RPMI7951 (cell line): ENCODE results near the gene SYNGR4. TPM values are rescaled to one million over a fixed set of nuclear protein-coding genes. Genes with fewer than 3 reads are reported as not detected.
"Not testable (repeated sequence)": the region's sequence is repeated elsewhere in the genome, so short reads cannot be mapped to it uniquely, and the experiment has no call there.

Experiments used
- DNase-seq: peaks from one replicate; pipeline ENCODE4 v3.0.0-alpha.2; 2012; ENCODE audit warnings: low read depth
- total RNA-seq: library from RNA; depleted of rRNA; stranded (reverse); fragments of >200 nt; shearing (Covaris generic); gene quantifications from 2 replicates; pipeline ENCODE4 v1.2.3, GENCODE V29; 2014; rRNA removed

The SYNGR4 gene
- total RNA-seq = not detected in 2 replicates

DNA sequence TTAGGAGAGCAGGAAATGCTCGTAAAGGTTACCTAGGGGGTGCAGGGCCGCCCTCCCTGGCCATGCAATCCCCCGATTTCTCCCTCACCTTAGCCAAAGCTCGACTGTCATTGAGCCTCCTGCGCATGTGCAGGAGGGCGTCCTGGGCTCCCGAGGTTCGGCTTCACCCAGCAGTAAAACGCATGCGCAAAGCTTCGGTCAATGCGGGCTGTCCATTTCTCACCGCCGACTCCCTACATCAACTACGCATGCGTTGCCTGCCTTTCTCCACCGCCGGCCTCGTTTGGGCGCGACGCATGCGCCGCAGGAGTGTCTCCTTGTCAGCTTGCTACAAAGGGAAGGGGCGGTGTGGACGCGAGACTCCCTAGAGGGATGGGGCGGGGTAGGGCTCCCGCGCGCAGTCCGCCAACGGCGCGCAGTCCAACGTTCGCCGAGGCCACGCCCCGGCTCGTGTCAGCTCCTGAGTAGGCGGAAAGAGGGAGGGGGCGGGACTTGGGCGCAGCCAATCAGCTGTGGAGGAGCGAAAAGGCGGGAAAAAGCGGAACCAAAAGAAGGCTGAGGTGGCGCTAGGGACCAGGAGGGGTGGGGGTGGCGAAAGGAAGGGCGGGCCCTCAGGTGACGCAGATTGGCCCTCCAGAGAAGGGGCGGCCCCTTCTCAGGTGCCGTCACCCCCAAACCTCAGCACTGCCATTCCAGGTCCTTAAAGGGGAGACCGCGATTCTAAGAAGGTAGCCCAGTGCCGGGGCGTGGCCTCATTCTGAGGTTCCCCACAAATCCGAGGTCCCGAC, at the start of gene SYNGR4, which contains the start of gene TMEM143:
Gene SYNGR4, plus strand, starts transcription at position 558 of the 788 bp plus-strand sequence. CDS start 1,476 bp downstream, outside the sequence.
Gene TMEM143, minus strand, starts transcription at position 131 of the 788 bp plus-strand sequence. Its CDS starts 20 bp downstream, at position 111.
- peak; percentile 99 for DNase-seq

- no peak for DNase-seq
Observed at GRCh38 chr19:48315712-48316111, 48.5 kb upstream of the SYNGR4 start.

DNA sequence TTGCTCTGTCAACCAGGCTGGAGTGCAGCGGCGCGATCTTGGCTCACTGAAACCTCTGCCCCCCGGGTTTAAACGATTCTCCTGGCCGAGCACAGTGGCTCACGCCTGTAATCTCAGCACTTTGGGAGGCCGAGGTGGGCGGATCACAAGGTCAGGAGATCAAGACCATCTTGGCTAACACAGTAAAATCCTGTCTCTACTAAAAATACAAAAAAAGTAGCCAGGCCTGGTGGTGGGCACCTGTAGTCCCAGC, 46.5 kb upstream of the SYNGR4 start:
- DNase-seq = not testable (repeated sequence)

- DNase-seq = no peak
Observed at GRCh38 chr19:48318286-48318987, 45.7 kb upstream of the SYNGR4 start.

GRCh38 chr19:48319647-48320541, 44.3 kb upstream of the SYNGR4 start:
- peak; percentile 75 for DNase-seq

DNA sequence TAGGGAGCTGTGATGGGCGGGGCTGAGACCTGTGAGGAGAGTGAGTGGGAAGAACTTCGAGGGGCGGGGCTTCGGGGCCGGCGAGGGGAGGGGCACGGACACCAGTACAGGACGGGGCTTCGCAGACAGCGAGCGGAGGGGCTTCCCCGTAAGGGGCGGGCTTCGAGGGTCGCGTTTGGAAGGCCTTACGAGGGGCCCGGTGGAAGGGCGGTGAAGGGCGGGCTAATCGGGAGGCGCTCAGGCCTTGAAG, 42.9 kb upstream of the SYNGR4 start:
- peak; percentile 90 for DNase-seq

DNA sequence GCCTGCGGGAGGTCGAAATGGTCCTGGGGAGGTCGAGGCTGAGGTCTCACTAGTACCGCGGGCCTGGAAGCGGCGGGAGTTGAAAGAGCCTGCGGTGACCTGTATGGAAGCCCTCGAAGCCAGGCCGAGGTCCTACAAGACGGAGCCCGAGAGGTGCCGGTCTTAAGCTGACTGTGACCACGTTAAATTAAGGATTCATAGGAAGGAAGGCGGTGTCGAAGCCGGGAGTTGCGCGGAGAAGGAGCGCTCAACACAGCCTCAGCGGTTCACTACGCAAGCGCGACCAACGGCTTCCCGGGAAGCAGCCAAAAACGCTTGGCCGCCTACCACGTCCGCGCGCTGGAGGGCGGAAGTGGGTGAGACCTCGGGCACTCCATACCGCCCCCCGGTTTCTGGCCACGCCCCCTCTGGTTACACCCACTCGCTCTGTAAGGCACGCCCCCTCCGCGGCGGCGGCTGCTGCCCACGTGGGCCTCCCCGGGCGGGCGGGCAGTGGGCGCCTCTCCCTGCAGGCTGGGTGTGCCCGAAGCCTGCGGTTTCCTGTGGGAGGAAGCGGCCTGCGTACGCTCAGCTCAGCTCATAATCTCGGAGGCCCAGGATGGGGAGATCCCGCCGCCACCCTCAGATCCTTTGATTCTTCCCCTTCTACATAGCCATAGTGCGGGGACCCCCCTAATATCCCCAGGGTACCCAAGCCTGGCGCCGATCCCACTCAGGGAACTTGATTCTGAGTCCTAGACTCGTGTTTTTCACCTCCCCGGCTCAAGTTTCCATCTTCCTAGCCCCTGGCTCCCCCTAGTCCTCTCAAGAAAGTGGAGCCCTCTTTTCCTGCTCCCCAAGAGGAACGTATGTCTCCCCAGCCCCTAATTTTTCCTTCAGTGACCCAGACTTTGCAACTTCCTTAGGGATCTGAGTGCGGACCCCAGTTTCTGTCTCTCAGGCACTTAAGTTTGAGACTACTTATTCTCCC, 42.3 kb upstream of the SYNGR4 start:
- DNase-seq = peak; percentile 98

DNA sequence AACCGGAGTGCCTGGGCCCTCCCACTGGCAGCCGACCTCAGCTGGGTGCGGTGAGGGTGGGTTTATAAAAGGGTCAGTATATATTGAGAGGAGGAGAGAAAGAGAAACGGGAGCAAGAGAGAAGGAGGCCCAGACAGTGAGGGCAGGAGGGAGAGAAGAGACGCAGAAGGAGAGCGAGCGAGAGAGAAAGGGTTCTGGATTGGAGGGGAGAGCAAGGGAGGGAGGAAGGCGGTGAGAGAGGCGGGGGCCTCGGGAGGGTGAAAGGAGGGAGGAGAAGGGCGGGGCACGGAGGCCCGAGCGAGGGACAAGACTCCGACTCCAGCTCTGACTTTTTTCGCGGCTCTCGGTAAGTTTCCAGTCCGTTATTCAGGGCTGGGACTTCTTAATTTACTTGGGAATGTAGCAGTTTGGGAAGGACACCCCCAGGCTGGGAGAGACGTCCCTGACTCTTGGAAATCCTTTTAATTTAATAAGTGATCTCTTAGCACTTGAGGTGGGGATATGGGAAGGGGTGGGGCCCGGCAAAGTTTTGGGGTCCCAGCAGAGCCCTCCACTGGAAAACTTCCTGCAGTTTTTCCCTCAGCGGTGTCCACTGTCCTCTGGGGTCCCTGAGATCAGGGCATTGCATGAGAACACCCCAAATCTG, 38.8 kb upstream of the SYNGR4 start, which contains the start of gene EMP3:
Gene EMP3, plus strand, starts transcription at position 288 of the 646 bp plus-strand sequence. CDS start 1,293 bp downstream, outside the sequence.
- peak; percentile 96 for DNase-seq

- DNase-seq = peak; percentile 52
Observed at GRCh38 chr19:48329167-48329891, 34.8 kb upstream of the SYNGR4 start.

DNA sequence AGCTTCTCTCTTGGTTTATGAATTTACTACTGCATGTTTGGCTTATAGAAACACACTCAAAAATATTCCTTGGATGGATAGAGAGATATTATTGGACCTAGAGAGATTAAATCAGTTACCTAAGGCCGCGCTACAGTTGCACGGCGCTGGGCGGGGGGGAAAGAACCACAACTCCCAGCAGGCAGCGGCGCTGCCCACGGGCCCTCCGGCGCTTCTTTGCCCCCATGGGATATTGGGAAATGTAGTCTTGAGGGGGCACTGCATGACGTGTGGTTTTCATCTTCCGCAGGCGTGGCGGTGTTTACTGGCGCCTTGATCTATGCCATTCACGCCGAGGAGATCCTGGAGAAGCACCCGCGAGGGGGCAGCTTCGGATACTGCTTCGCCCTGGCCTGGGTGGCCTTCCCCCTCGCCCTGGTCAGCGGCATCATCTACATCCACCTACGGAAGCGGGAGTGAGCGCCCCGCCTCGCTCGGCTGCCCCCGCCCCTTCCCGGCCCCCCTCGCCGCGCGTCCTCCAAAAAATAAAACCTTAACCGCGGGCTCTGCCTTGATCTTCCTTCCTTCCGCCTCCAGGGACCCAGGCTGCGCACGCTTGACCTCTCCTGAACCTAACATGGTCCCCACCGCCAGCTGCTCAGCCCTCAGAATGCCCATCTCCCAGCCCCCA, 34.0 kb upstream of the SYNGR4 start:
- DNase-seq = no peak

DNA sequence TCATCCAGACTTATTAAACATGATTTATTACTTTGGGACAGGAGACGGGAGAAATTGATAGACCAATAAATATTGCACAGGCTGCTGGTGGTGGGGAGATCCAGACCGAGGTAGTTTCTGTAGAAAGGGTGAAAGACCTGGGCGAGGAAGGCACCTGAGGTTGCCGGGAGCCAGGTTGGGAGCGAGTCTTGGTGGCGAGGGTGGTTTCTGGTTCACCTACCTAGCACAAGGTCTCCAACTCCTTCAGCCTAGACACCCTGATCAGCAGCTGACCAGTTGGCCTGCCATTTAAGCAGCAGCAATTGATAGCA, 31.9 kb upstream of the SYNGR4 start:
- no peak for DNase-seq

- DNase-seq = peak; percentile 98
Observed at GRCh38 chr19:48332662-48333466, 31.3 kb upstream of the SYNGR4 start.

- peak; percentile 91 for DNase-seq
Observed at GRCh38 chr19:48333467-48334384, 30.4 kb upstream of the SYNGR4 start.

DNA sequence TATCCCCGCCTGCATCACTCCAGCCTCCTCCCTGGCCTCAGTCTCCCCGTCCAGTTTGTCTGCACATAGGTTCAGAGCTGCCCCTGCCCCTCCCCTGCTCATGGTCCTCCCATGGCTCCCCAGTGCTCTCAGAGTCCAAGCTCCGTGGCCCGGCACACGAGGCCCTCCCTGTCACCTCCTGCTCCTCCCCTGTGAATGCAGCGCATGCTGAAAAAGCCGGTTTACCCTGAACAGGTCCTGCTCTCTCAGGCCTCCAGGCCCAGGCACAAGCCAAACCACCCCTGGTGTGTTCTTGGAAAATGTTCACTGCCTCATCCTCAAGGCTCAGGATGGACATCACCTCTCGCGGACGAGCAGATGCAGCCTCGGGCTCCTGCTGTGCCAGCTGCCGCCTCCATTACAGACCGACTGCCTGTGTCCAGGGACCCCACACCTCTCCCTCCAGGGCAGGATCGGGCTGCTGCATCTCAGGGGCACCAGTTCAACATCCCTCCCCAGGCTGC, 25.9 kb upstream of the SYNGR4 start:
- DNase-seq = no peak

DNA sequence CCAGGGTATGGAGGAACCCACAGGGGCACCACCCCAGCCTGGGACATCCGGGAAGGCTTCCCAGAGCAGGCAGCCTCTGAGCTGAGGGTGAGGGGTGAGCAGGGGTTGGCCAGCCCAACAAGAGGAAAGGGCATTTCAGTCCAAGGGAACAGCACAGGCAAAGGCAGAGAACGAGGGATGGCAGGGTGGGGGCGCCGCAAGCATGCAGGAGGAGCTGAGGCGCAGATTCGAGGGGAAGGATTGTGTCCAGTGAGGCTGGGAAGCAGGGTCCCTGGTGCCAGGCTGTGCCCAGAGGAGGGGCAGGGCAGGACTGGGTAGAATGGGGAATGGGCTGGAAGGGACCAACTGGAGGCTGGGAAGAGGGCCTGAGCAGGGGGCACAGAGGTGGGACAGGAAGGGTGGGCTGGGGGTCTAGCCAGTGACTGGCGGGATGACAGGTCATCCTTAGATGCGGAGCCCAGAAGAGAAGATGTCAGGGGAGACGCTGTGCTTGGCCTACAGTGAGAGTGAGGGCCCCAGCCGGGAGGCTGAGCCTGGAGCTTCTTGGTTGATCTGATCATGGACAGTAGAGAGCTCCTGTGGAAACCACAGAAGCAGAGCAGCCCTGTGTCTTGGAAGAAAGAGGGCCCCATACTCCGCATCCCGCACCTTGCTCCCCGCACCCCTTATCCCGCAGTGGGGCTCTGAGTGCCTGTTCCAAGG, 25.2 kb upstream of the SYNGR4 start:
- DNase-seq = no peak

DNA sequence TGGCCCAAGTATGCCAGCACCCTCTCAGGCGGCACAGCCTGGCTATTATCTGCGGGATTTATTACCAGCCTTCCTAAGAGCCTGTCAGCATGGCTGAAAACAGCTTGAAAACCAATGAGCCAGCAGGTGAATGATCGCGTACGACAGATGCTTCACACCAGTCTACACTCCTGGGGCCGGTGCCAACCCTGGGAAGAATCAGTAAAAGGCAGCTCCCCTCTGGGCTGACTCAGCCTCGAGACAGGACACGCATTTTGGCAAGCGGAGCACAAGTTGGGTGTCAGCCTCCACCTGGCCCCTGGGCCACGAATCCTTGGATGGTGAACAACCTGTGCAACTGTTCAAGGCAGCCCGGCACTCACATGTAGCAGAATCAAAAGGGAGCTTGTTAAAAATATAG, 23.2 kb upstream of the SYNGR4 start:
- DNase-seq = no peak
